NCI-H1092 treated with DMSO at 0.1 percent for 48 hours (cell line): ENCODE measurements around the gene ING1.
A peak's percentile ranks its signal among the peaks of the same experiment; 100 is the strongest.
"Not testable (repeated sequence)": the region's sequence is repeated elsewhere in the genome, so short reads cannot be mapped to it uniquely, and the experiment has no call there.

ENCODE experiments used
- DNase-seq: peaks from one replicate; lab custom pipeline; 2025; lab: John Stamatoyannopoulos, UW

The ING1 gene

DNA sequence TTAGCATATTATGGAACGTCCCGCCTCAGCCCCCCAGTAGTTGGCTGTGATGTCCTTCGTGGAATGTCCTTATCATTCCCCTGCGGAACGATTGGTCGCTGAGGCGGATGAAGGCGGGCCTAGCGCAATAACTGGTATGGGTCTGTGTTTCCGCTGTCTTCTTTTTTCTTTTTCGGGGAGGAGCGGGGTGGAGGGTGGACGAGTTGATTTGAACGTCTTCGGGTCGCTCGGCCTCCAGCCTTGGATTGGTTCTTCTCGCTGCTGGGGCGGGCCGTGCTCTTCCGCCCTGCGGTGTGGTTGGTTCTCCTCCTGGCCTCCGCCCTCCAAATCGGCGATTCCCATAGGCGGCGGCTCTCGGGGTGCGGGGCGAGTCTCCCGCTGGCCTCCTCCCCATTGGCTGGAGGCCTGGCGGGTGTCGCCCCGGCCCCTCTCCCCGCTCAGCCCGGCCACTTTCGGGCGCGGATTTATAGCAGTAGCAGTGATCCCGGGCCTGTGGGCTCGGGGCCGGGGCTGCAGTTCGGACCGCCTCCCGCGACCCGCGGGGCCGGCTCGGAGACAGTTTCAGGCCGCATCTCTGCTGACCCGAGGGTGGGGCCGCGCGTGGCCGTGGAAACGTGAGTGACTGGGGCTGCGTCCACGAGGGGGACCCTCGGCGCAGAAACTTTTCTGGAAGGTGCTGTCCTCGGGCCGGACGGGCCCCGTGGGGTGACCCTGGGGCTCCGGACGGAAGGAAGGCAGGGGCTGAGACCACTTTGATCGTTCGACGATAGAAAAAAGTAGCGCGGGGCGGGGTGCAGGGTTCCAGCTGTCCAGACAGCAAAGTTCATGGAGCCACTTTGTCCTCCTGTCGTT is 2.1 kb downstream of the ING1 start:
- peak; percentile 100 for DNase-seq

DNA sequence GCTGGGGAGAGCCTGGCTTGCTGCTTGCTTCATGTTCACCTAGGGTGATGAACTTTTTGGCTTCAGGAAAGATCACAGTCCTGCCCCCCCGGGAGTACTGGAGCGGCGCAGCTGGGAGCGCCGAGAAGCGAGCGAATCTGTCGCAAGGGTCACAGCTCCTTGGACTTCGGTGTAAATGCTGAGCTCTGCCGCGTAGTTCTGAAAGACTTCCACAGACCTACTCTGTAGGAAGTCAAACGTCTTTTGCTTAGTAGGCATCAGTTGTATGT is 2.7 kb downstream of the ING1 start:
- no peak for DNase-seq

DNA sequence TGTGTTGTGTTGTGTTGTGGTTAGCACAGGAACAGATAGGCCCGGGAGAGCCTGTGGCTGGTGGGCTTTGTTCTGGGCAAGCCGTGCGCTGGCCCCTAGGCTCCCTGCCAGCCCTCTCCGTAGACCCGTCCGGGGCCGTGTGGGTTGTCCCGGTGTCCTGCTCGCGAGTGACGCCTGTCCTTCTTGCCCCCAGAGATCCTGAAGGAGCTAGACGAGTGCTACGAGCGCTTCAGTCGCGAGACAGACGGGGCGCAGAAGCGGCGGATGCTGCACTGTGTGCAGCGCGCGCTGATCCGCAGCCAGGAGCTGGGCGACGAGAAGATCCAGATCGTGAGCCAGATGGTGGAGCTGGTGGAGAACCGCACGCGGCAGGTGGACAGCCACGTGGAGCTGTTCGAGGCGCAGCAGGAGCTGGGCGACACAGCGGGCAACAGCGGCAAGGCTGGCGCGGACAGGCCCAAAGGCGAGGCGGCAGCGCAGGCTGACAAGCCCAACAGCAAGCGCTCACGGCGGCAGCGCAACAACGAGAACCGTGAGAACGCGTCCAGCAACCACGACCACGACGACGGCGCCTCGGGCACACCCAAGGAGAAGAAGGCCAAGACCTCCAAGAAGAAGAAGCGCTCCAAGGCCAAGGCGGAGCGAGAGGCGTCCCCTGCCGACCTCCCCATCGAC is 5.7 kb downstream of the ING1 start:
- DNase-seq, result no peak

DNA sequence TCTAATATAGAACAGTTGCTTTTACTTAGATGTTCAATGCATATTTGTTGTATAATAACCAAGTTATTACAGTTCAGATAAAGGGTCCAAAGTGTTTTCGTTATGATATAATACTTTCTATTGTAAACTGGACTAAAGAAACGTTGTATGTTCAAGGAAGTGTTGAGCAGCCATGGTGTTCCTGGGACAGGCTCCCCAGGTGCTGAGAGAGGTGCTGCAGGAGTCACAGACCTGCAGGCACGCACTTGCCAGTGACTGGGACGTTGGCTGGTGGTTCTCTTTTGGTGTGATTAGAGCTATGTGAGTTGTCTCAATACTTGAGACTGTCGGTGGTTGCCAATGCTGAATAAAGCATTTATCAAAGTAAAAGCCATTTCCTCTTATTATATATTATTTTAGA is 9.5 kb downstream of the ING1 start:
- no peak for DNase-seq

DNA sequence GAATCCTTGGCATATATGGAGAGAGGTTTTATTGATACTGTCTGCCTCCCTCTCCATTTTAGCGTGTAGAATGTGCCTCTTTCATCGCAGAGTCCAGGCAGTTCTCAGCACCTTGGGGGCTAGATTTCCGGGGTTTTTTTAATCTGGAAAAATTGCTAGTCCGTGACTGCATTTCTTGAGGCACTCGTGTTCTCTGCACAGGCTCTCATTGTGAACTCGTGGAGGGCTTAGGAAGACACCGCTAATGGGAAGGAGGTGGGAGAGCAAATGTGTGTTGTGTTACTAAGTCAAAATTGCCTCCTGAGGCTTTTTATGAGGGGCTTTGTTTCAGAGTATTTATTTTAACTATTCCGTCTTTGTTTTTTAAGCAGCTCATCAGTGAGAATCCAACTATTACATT is 10.1 kb downstream of the ING1 start:
- no peak for DNase-seq

DNA sequence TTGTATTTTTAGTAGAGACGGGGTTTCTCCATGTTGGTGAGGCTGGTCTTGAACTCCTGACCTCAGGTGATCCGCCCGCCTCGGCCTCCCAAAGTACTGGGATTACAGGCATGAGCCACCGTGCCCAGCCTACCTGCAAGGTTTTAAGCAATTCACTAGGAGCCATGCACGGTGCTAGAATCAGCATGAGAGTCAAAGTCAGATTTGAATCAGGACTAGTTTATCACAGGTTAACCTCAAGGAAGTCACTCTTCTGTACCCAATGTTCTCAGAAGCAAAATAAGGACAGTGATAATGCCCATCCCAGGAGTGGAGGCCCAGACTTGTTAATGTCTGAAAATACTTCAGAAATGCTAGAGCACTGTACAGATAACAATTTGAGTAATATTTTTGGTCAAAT is 12.7 kb downstream of the ING1 start:
- not testable (repeated sequence) for DNase-seq

DNA sequence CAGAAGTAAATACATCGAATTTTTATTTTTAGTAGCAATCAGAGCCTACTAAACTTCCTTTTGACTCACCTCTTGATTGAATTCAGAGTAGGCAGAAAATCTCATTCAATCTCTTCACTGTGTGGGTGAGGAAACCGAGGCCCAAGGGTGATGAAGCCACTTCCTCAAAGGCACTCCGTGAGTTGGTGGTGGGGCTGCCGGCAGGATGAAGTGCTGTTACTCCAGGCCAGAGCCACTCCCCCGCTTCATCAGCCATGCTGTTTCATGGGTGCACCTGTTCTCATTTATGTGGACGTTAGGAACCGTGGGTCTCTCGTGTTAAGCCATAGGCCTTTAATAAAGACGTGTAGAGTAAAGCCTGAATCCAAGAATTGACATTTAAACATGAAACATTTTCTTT is 13.2 kb downstream of the ING1 start:
- DNase-seq, result no peak

DNA sequence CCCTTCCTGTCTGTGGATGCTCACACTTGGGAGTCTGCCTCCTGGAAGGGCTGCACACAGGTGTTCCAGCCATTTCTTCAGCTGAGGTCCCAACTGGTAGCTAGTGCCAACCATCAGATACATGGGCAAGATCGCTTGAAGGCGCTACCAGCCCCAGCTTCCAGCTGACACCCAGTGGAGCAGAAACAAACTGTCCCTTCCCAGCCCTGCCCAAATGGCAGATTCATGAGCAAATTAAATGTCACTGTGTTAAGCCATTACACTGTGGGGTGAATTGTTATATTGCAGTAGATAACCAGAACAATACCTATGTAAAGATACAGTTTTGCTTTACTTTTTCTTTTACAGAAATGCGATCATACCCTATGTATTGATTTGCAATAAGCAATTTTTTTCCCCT is 17.6 kb downstream of the ING1 start:
- DNase-seq, result no peak

DNA sequence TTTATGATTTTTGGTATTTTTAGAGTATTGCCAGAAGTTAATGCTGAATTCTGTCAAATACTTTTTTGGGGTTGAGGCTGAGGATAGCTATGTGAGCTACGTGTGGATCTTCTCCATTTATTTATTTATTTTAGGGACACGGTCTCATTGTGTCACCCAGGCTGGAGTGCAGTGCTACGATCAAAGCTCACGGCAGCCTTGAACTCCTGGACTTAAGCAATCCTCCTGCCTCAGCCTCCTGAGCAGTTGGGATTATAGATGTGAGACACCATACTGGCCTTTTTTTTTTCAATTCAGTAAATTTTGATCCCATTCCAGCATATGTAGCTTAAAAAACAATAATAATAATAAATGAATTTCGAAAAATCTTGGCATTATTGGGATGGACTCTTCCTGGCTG is 21.1 kb downstream of the ING1 start:
- DNase-seq, result no peak

DNA sequence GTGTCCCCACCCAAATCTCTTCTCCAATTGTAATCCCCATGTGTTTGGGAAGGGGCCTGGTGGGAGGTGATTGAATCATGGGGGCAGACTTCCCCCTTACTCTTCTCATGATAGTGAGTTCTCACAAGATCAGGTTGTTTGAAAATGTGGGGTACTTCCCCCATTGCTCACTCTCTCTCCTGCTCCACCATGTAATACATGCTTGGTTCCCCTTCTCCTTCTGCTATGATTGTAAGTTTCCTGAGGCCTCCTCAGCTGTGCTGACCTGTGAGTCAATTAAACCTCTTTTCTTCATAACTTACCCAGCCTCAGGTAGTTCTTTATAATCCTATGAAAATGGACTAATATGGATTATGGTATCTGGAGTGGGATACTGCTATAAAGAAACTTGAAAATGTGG is 24.1 kb downstream of the ING1 start:
- no peak for DNase-seq

DNA sequence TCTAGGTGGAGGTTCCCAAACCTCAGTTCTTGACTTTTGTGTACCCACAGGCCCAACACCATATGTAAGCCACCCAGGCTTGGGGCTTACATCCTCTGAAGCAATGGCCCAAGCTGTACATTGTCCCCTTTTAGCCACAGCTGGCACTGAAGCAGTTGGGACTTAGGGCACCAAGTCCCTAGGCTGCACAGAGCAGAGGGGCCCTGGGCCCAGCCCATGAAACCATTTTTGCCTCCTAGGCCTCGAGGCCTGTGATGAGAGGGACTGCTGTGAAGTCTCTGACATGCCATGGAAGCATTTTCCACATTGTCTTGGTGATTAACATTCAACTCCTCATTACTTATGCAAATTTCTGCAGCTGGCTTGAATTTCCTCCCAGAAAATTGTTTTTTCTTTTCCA is 30.2 kb downstream of the ING1 start:
- DNase-seq, result no peak

DNA sequence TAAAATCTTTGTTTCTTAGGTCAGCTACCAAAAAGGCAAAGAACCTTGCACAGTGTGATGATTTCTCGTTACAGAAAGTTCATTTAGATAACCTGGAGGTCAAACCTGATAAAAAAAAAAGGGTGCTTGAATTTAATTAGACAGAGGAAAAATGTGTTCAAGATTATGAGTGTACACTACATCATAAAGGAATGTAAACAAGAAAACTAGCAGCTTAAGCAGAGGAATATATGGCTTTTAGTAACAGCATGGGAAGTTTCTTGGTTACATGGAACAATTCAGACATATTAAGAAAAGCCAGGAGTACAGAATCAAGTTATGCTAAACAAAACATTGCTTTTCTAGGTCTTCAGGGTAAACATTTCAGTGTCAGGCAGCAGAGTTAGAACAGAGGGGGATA is 32.9 kb downstream of the ING1 start:
- DNase-seq, result no peak

DNA sequence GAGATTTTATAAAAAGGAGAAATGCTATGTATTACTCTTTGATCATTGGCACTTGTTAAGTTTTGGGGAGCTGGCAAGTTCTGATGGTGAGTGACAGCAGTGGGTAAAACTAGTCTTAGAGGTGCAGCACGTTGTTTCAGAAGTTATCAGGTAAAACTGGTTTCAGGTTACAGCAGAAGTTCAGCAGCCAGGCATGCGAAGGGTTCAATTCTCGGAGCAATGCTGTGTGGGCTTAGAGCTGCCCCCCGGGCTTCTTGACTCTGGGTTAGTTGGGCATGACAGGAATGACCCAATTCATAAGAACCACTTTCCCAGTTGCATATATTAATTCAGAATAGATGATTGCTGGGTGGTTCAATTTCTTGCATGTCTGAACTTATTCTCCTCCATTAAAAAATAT is 34.8 kb downstream of the ING1 start:
- DNase-seq, result no peak

DNA sequence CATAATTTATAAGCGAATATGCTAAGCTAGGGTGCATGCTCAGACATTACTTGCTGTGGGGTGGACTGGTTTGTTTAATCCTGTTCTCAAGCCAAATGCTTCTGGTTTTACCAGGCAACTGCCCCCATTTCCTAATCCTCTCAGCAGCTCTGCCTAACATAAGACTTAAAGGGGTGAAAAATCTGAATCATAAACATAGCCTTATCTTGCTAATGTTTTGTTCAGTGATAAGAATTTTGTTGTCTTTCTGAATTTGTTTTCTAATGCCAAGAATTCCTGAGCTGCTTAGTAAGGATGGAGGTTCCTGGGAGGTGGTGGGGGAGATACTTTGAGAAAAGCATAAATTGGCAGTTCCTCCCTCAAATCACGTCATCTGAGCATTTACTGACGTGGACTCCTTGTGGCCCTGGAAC is 42.7 kb downstream of the ING1 start:
- no peak for DNase-seq

DNA sequence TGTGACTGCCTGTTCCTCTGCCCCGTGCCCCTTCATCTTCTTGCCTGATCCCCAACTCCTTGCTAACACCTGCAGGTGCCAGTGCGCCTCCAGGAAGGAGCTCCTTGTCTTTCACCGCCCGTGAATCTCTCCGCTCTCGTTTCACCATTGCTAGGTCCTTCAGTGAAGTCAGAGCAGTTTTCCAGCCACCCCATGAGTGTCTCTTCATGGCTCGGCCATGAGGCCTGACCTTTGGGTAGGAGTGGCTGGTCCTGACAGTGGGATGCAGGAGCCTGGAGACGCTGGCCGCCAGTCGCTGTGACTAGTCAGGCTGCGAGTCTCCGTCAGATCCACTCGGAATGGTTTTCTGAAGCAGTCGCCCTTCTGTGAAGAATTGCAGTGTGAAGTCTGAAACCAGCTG is 43.8 kb downstream of the ING1 start:
- DNase-seq, result no peak

DNA sequence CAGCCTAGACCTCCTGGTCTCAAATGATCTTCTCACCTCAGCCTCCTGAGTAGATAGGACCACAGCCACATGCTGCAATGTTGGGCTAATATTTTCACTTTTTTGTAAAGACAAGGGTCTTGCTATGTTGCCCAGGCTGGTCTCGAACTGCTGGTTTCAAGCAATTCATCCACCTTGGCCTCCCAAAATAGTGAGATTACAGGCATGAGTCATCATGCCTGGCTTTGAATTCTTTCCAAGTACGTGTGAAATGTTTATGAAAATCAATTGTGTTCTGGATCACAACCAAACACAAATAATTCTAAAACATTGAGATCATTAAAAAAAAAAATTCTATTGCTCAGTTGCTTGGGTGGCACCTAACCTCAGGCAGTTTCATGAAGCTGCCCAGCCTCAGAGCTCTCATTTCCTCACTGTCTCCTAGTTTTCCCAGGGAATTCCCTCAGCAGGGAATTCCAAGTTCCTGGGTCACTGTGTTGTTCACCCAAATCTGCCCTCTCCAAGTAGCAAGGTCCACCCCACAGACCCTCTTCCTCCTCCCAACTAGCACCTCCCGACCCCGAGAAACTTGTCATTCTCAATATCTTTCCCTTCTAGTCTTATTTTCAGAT is 44.8 kb downstream of the ING1 start:
- no peak for DNase-seq

DNA sequence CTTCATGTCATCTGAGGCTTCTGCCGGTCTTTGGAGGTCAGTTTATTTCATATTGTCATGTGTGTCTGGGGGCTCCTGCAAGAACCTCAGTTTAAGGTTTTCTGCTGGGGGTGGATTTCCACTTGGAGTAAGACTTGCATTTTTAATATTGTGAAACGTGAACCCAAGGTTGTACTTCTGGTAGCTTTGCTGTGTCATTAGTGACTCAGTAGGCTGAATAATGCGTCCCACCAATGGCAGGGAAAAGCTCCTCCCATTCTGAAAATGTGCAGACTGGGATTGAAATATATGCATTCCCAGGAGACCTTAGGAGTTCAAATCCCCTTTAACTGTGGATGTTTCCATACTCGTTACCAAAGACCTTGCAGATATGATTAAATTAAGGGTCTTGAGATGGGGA is 46.2 kb downstream of the ING1 start:
- no peak for DNase-seq

DNA sequence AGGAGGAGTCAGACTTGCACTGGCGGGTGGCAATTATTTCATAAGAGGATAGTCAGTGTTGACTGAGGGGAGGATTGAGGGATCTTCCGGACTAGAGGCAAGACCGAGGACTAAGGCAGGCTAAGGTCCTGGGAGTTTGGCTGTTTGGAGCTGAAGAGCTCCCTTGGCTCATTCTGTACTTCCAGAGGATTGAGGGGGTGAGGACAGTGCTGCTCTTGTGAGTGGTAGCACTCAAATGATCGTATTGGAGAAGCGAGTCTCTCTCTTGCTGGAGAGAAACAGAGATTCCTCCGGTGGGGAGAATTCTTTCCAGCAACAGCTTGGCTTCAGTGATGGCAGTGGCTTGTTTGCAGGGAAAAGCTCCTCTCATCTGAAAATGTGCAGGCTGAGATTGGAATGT is 47.1 kb downstream of the ING1 start:
- no peak for DNase-seq

DNA sequence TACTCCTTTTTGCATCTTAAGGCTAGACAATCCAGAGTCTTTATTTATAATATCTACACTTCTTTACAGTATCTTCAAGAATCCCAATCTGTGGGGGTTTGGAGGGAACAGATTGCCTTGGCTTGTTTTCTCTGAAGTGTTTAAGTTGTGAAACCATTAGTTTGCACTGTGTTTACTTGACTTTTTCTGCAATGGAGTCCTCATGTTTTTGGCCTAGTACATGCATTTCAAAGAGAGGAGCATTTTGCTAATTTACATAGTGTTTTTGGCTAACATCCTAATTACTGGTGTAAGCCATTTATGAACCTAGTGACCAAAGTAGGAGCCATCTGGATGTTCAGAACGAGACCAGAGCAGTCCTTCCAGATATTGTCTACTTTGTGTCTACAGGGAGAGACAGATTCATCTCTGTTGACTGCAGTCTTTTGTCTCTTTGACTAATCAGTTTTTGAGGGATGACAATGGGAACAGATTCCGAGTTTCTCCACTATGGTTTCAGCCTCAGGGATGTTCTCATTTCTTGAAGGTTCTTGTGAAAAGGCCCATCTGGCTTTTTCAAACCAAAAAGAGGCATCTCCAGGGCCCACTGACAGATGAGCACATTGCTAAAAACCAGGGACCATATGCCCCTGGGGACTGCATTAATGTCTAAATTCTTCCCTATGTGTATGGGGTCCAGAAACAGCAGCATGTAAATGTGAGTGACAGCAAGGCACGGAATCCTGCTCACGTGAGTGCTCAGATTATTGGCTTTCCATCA is 53.4 kb downstream of the ING1 start:
- no peak for DNase-seq

DNA sequence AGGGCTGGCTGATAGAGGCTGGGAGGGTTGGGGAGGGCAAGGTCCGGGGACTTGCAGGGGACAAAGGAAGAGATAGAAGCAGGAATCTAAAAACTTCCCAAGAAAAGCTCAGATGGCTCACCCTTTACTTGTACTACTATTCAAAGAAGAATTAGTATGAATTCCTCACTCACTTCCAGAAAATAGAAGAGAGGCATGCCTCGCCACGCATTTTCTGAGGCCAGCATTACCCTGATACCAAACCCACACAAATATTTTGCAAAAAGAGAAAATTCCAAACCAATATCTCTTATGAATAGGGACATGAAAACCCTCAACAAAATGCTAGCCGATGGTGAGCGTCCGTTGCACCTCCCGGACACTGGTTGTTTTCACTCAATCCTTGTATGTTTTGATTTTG is 54.0 kb downstream of the ING1 start:
- DNase-seq, result no peak

DNA sequence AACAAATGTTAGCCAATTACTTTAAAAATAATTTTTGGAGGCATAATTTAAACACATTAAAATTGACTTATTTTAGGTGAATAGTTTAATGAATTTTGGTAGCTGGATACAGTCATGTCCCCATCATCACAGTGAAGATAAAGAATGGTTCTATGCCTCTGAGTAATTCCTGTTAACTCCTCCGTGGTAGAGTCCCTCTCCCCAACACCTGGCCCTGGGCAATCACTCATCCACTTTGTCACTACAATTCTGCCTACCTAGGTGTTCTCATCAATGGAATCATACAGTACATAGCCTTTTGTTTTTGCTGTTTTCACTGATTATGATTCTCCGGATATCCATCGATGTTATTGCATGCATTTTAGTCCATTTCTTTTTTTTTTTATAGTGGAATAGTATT is 55.6 kb downstream of the ING1 start:
- DNase-seq, result no peak

DNA sequence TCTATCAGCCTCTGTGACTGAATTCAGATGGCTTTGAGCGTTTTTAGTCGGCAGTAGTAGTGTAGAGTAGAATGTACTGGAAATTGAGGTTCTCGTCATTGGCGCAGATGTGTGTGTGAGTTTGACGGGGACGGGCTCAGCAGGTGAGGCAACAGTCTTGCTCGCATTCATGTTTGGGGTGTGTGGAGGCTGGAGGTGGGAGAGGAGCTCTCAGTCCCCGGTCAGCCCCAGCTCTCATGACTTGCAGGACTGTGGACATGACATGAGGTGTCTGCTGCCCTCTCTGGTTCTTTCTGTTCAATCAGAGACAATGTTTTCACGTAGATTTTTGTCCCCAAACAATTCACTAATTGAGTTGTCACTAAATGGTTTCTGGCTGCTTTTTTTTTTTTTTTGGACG is 57.2 kb downstream of the ING1 start:
- no peak for DNase-seq

DNA sequence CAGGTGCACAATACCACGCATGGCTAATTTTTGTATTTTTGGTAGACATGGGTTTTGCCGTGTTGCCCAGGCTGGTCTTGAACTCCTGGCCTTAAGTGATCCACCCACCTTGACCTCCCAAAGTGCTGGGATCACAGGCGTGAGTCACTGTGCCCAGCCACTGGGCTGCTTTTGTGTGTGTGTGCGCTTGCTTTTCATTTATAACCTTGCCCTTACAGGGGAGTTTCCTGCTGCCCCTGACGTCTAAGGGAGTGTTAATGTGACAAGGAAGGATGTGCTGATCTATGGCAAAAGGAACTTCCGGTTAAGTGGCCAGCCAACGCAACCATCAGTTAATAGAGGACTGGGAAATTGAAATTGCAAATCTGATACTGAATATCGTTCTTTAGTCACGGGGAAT is 57.7 kb downstream of the ING1 start:
- no peak for DNase-seq
